Body of pancreas (tissue), 4 donors: ENCODE results near the gene YIF1A. TPM values are rescaled to one million over a fixed set of nuclear protein-coding genes. Genes with fewer than 3 reads are reported as not detected.

Experiments used
- ATAC-seq: fragments of 150-250 bp; one replicate; pipeline ENCODE4 v1.9.1; 2016
- DNase-seq, 4 donors: peaks; one replicate each; pipeline ENCODE4 v3.0.0-alpha.2; 2019
- H3K27ac ChIP-seq, 4 donors: fragments of 200-600 bp; sonication (generic); 1 replicate in 3 of 4; 2 replicates in 1 of 4; pipeline versions ENCODE4 v1.5.1 to v1.6.1; 2016 to 2019; ENCODE audit warnings: mild to moderate bottlenecking in 1 of 4, mixed read lengths in 1 of 4, moderate library complexity in 1 of 4
- H3K27me3 ChIP-seq, 2 donors: fragments of 200-600 bp; sonication (generic); one replicate each; pipeline ENCODE4 v1.6.0; 2016; ENCODE audit warnings: mild to moderate bottlenecking in 1 of 2
- H3K36me3 ChIP-seq, 2 donors: fragments of 200-600 bp; sonication (generic); replicated peaks in 1 of 2; 2 replicates each; pipeline ENCODE4 v1.5.1; 2016; ENCODE audit warnings: low read depth in 2 of 2; ENCODE audit not compliant: insufficient read depth in 1 of 2
- H3K4me1 ChIP-seq: fragments of 200-600 bp; sonication (generic); one replicate; pipeline ENCODE4 v1.6.0; 2016
- H3K4me3 ChIP-seq, 2 donors: fragments of 200-600 bp; sonication (generic); 1 replicate in 1 of 2; 2 replicates in 1 of 2; pipeline ENCODE4 v1.5.1; 2016 to 2019
- H3K9me3 ChIP-seq, 3 donors: fragments of 200-600 bp; sonication (generic); 1 replicate in 2 of 3; 2 replicates in 1 of 3; pipeline ENCODE4 v1.5.1; 2016
- POLR2A ChIP-seq, 3 donors: fragments of 450-650 bp; IDR thresholded peaks; one replicate each; pipeline ENCODE4 v1.6.1; 2016; ENCODE audit warnings: antibody characterized with exemption in 3 of 3, mild to moderate bottlenecking in 2 of 3
- WGBS, 2 donors: methylation state at CpG; one replicate each; pipeline ENCODE4 v1.1.5; 2017; 5-methylcytosine and 5-hydroxymethylcytosine counted together
- intact Hi-C: fragments of 100-400 bp; cut with DNase I; formaldehyde crosslinking; loops from one replicate; pipeline ENCODE4 v1.15.1; 2023
- total RNA-seq, 2 donors: library from RNA; depleted of rRNA; stranded (reverse); fragments of >200 nt; gene quantifications; one replicate each; pipeline ENCODE4 v1.1.0, GENCODE V29; 2016
- TF ChIP-seq, protein P1 (sequence below), 7 experiments: fragments of 450-650 bp in 4 of 7; fragments of 200-600 bp in 3 of 7; sonication (generic) in 3 of 7; IDR thresholded peaks; one replicate each; pipeline ENCODE4 v1.5.1; 2016 to 2019; ENCODE audit warnings: antibody characterized with exemption in 7 of 7

Gene YIF1A
- total RNA-seq, 2 donors from 2014 or later = 63.6 to 91.6 TPM

DNA sequence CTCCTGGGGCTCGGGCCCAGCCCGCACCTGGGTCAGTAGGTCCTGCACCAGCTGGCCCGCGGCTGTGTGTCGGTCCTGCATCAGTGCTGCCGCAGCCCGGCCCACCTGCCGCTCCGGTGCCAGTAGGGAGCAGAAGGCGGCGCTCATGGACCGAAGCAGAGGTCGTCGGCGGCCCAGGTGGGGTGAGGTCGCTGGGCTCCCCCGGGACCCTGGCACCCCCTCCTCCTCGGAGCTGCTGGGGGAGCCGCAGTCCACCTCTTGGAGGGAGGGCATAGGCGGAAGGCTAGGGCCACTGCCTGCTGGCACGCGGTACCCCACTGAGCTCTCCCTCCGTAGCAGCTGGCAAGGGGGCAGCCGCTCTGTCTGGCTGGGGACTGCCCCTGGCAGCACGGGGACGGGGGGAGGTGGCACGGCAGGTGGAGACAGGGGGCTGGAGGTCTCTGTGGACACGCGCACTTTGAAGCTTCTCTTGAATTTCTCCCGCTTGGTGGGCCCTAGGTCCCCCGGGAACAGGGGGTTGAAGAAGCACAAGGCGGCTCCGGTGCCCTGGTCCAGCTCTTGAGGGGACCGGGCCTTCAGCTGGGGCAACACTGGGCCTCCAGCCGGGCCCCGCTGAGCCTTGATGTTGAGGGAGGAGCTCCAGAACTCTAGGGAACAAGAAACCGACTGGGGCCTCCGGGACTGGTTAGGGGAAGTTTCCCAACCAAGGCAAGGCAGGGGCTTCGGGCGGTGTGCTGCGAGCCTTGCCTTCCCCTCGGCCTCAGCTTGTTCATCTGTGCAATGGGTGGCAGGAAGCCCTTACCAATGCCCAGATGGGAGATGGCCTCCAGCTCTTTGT lies 45.9 kb upstream of the YIF1A start:
- TF ChIP-seq, protein P1, sequence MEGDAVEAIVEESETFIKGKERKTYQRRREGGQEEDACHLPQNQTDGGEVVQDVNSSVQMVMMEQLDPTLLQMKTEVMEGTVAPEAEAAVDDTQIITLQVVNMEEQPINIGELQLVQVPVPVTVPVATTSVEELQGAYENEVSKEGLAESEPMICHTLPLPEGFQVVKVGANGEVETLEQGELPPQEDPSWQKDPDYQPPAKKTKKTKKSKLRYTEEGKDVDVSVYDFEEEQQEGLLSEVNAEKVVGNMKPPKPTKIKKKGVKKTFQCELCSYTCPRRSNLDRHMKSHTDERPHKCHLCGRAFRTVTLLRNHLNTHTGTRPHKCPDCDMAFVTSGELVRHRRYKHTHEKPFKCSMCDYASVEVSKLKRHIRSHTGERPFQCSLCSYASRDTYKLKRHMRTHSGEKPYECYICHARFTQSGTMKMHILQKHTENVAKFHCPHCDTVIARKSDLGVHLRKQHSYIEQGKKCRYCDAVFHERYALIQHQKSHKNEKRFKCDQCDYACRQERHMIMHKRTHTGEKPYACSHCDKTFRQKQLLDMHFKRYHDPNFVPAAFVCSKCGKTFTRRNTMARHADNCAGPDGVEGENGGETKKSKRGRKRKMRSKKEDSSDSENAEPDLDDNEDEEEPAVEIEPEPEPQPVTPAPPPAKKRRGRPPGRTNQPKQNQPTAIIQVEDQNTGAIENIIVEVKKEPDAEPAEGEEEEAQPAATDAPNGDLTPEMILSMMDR (IDR thresholded peaks at IDR 0.05) = no peak
- no peak for TF ChIP-seq POLR2A (IDR thresholded peaks at IDR 0.05)
- no peaks in the 10 kb centered on the region for H3K27me3 ChIP-seq
- no peak for DNase-seq
- H3K4me3 ChIP-seq = no peak overlapping the region
- H3K9me3 ChIP-seq = no peaks in the 10 kb centered on the region
- no peak for ATAC-seq
- peaks cover 30% of the 10 kb centered on the region for H3K4me1 ChIP-seq
- no peak overlapping the region for H3K27ac ChIP-seq
- intact Hi-C loops = no loop called here
- WGBS, 2 donors = 78 to 94% methylated on average over 9 to 25 of the region's 42 CpGs
- peaks cover 0 to 2% of the 10 kb centered on the region in 2 donors for H3K36me3 ChIP-seq

DNA sequence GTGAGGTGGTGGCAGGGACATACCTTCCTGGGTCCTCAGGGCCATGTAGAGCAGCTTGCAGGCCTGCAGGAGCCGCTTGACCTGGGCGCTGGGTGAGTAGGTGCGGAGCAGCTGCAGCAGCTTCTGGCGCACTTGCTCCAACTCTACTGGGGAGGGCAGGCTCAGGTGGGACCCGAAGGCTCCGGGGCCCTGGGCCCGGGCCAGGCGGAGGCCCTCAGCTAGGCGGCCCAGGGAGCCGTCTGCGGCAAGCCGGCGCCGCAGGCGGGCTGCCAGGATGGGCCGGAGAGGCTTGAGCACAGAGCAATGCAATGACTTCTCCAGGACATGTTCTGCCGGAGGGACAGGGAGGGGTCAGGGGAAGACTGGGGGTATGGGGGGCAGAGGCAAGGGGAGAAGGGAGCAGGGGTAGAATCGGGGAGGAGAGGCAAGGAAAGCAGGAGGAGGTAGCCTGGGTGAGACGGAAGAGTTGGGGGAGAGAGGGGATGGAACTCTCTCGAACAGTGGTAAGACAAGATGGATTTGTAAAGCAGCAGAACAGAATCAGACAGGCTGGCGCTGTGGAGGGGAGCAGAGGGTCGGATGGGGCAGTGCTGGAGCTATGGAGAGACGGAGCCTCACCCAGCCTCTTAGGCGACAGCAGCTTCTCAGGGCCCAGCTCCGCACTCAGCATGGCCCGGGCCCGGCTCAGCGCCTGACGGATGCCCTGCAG lies 45.1 kb upstream of the YIF1A start:
- Histone ChIP-seq H3K4me3 (no peak overlapping the region), H3K4me1 (peaks cover 30% of the 10 kb centered on the region), H3K27ac (no peak overlapping the region), H3K27me3 (no peaks in the 10 kb centered on the region), H3K36me3 (peaks cover 0 to 2% of the 10 kb centered on the region in 2 donors), H3K9me3 (no peaks in the 10 kb centered on the region)
- no peak for DNase-seq
- ATAC-seq = no peak
- no peak for TF ChIP-seq POLR2A (IDR thresholded peaks at IDR 0.05)
- TF ChIP-seq, protein P1 (IDR thresholded peaks at IDR 0.05) = no peak
- intact Hi-C loops = no loop called here
- WGBS, 2 donors = 84 to 96% methylated on average over 9 to 27 of the region's 29 CpGs

DNA sequence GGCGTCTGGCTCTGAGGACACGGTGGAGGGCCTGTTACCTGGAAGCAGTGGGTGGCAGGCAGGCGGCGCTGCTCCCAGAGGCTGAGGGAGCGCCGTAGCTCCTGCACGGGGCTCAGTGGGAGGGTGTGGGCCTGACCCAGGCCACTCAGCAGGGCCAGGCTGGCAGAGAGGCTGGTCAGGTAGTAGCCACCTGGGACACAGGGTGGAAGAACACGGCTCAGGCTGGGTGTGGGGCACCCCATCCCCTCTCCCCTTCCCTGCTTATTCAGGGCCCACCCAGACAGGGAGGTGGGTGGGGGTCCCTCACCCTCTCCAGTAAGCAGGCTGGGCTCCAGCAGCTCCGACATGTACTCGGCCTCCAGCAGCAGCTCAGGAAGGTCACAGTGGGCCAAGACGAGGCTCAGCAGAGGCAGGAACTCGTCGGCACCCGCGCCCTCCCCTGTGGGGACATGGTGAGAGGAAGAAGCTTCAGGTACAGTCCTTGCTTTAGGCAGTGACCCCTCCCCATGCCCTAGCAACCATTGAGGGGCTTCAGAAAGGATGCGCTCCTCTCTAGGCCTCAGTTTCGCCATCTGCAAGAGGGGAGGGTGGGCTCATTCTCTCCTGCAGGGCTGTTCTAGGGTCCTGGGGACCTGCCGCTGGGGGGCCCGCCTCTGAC lies 44.4 kb upstream of the YIF1A start:
- no peak overlapping the region for H3K4me3 ChIP-seq
- WGBS, 2 donors = 90 to 97% methylated on average over 9 to 18 of the region's 19 CpGs
- H3K27ac ChIP-seq = no peak overlapping the region
- no peaks in the 10 kb centered on the region for H3K9me3 ChIP-seq
- ATAC-seq (no peak), DNase-seq (no peak)
- intact Hi-C loops = no loop called here
- TF ChIP-seq POLR2A (IDR thresholded peaks at IDR 0.05) = no peak
- TF ChIP-seq, protein P1 (IDR thresholded peaks at IDR 0.05) = no peak
- no peaks in the 10 kb centered on the region for H3K27me3 ChIP-seq
- H3K4me1 ChIP-seq = peaks cover 35% of the 10 kb centered on the region
- no peaks in the 10 kb centered on the region for H3K36me3 ChIP-seq

DNA sequence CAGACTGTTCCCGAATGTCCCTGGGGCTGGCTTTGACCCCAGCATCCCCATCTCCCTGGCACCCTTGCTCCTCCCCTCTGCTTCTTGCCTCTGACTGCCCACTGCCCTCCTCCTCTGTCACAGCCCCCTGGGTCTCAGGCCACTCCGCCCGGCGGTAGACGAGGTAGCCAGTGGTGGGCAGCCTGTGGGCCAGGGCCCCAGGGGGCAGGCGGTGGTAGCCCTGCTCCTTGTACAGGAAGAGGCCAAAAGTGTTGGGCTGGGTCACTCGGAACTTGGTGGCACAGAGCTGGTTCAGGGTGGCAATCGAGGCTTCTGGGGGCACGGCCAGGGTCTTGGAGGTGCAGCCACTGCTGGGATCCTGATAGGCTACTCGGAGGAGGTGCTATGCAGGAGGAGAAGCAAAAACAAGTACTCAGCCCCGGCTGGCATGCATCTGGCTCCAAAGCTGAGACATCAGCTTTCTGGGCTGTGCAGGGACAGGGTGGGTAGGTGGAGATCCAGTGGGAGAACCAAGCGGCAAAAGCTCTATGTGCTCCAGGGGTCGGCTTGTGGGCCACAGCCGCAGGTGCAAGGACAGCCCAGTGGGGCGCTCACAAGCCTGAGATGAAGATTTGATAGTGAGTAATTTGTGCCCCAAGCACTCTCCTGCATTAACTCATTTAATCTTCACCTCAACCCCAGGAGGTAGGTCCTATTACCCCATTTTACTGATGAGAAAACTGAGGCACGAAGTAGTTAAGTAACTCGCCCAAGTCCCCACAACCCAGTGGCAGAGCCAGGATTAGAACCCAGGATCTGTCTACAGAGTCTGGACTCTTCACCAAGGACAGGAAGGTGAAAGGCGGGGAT lies 43.7 kb upstream of the YIF1A start:
- no peaks in the 10 kb centered on the region for H3K9me3 ChIP-seq

More for the DNA sequence above, 43.7 kb upstream of the YIF1A start:
- H3K27me3 ChIP-seq = no peaks in the 10 kb centered on the region
- peaks cover 40% of the 10 kb centered on the region for H3K4me1 ChIP-seq
- H3K36me3 ChIP-seq = no peaks in the 10 kb centered on the region
- 77 to 88% methylated on average over 7 to 18 of the region's 18 CpGs for WGBS, 2 donors
- intact Hi-C loops = no loop called here
- TF ChIP-seq, protein P1 (IDR thresholded peaks at IDR 0.05) = no peak
- TF ChIP-seq POLR2A (IDR thresholded peaks at IDR 0.05) = no peak
- no peak overlapping the region for H3K27ac ChIP-seq
- H3K4me3 ChIP-seq = no peak overlapping the region
- ATAC-seq (no peak), DNase-seq (no peak)
